Smooth muscle cell (in vitro differentiated cells): ENCODE measurements around the gene ARSB. TPM values are rescaled to one million over a fixed set of nuclear protein-coding genes. Genes with fewer than 3 reads are reported as not detected.

Experiments used
- DNase-seq: peaks from one replicate; lab custom pipeline; 2025; ENCODE audit not compliant: unreplicated experiment; lab: John Stamatoyannopoulos, UW
- H2AFZ ChIP-seq: fragments of 200-600 bp; sonication (generic); 2 replicates; pipeline ENCODE4 v1.6.0; 2016; ENCODE audit warnings: antibody characterized with exemption, low read depth, mild to moderate bottlenecking
- H3F3A ChIP-seq: fragments of 200-600 bp; sonication (generic); 2 replicates; pipeline ENCODE4 v1.6.0; 2017; ENCODE audit warnings: antibody characterized with exemption, low read depth
- H3K27ac ChIP-seq: fragments of 200-600 bp; sonication (generic); 2 replicates; pipeline ENCODE4 v1.5.1; 2016; ENCODE audit warnings: low read depth, mild to moderate bottlenecking
- H3K27me3 ChIP-seq: fragments of 200-600 bp; sonication (generic); 2 replicates; pipeline ENCODE4 v1.6.1; 2016; ENCODE audit warnings: low read depth, mild to moderate bottlenecking
- H3K36me3 ChIP-seq: fragments of 200-600 bp; sonication (generic); 2 replicates; pipeline ENCODE4 v1.5.1; 2016; ENCODE audit warnings: low read depth
- H3K4me1 ChIP-seq: fragments of 200-600 bp; sonication (generic); 2 replicates; pipeline ENCODE4 v1.5.1; 2016; ENCODE audit warnings: low read depth
- H3K4me2 ChIP-seq: fragments of 200-600 bp; sonication (generic); 2 replicates; pipeline ENCODE4 v1.6.0; 2016; ENCODE audit warnings: mild to moderate bottlenecking
- H3K4me3 ChIP-seq: fragments of 200-600 bp; sonication (generic); 2 replicates; pipeline ENCODE4 v1.5.1; 2016; ENCODE audit warnings: mild to moderate bottlenecking
- H3K79me2 ChIP-seq: fragments of 200-600 bp; sonication (generic); 2 replicates; pipeline ENCODE4 v1.6.0; 2016; ENCODE audit warnings: low read depth, mild to moderate bottlenecking
- H3K9ac ChIP-seq: fragments of 200-600 bp; sonication (generic); 2 replicates; pipeline ENCODE4 v1.6.0; 2016; ENCODE audit warnings: low read depth
- H3K9me3 ChIP-seq: fragments of 200-600 bp; sonication (generic); replicated peaks from 2 replicates; pipeline ENCODE4 v1.5.1; 2016; ENCODE audit warnings: low read depth
- H4K20me1 ChIP-seq: fragments of 200-600 bp; sonication (generic); 2 replicates; pipeline ENCODE4 v1.6.0; 2016; ENCODE audit warnings: low read depth
- WGBS: methylation state at CpG from one replicate; pipeline ENCODE4 v1.1.7; 2016; ENCODE audit warnings: low lambda C conversion rate; 5-methylcytosine and 5-hydroxymethylcytosine counted together
- polyA plus RNA-seq: library from polyadenylated mRNA; unstranded; fragments of >200 nt; fragmentation: Nextera tagmentation; extraction: Ambion mirVana; gene quantifications from 2 replicates; pipeline ENCODE4 v1.2.1, GENCODE V29; 2016
- total RNA-seq: library from RNA; depleted of rRNA; stranded (reverse); fragments of >200 nt; gene quantifications from 2 replicates; pipeline ENCODE4 v1.2.3, GENCODE V29; 2014
- TF ChIP-seq, protein P1 (sequence below): fragments of 200-600 bp; sonication (generic); IDR thresholded peaks from 2 replicates; pipeline ENCODE4 v1.5.1; 2017; ENCODE audit warnings: borderline replicate concordance, mild to moderate bottlenecking, antibody characterized with exemption; ENCODE audit not compliant: insufficient read depth, poor library complexity, severe bottlenecking

ARSB gene
- total and polyA plus RNA-seq, 2 experiments from 2014 or later, result 17.5 to 23.2 TPM

DNA sequence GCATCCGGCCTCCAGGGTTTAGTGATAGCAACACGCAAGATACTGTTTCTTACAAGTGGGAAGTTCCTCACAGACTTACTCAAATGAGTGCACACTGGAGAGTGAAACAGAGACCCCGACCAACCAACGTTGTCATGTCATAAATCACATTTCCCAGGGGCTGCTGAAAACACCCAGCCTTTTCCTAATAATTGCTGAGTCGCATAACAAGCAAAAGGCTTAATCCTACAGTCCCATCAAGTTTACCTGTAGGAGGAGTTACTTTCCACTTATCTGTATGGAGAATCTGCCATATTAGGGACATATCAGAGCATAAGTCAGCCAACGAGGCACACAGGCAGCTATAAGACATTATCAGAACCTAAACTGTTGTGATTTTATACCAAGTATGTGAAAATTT is 180.1 kb downstream of the ARSB start:
- H3K27ac ChIP-seq, result no peak overlapping the region
- no peaks in the 10 kb centered on the region for H3K9me3 ChIP-seq
- H3K36me3 ChIP-seq, result no peaks in the 10 kb centered on the region
- no peak overlapping the region for H2AFZ ChIP-seq
- no peaks in the 10 kb centered on the region for H3K27me3 ChIP-seq
- H3K4me1 ChIP-seq, result peaks cover 2% of the 10 kb centered on the region
- WGBS, result 87% methylated on average over 6 of the region's 6 CpGs
- H3F3A ChIP-seq, result peaks cover 3% of the 10 kb centered on the region
- TF ChIP-seq, protein P1, sequence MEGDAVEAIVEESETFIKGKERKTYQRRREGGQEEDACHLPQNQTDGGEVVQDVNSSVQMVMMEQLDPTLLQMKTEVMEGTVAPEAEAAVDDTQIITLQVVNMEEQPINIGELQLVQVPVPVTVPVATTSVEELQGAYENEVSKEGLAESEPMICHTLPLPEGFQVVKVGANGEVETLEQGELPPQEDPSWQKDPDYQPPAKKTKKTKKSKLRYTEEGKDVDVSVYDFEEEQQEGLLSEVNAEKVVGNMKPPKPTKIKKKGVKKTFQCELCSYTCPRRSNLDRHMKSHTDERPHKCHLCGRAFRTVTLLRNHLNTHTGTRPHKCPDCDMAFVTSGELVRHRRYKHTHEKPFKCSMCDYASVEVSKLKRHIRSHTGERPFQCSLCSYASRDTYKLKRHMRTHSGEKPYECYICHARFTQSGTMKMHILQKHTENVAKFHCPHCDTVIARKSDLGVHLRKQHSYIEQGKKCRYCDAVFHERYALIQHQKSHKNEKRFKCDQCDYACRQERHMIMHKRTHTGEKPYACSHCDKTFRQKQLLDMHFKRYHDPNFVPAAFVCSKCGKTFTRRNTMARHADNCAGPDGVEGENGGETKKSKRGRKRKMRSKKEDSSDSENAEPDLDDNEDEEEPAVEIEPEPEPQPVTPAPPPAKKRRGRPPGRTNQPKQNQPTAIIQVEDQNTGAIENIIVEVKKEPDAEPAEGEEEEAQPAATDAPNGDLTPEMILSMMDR, result no peak
- DNase-seq, result no peak
- H4K20me1 ChIP-seq, result no peaks in the 10 kb centered on the region
- H3K4me2 ChIP-seq, result no peak overlapping the region
- no peak overlapping the region for H3K4me3 ChIP-seq
- H3K79me2 ChIP-seq, result no peaks in the 10 kb centered on the region
- H3K9ac ChIP-seq, result no peak overlapping the region

DNA sequence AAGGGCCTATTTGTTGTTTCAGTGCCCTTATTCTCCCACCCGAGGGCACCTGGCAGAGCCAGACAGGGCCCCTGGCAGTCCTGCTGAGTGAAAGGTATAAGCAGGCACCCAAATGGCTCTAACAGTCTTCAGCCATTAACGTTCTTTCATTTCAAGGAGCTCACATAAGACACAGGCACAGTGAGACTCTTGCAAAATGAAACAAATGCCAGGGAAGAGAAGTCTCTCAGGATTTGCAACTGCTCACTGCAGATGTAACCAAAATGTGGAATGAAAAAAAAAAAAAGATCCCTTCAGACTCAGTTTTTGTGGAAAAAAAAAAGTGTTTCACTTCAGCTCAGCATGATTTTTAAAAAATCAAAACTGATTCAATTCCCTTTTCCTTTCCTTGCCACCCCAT is 181.2 kb downstream of the ARSB start:
- no peak overlapping the region for H3K4me2 ChIP-seq
- WGBS, result 91% methylated on average over 2 of the region's 2 CpGs
- TF ChIP-seq, protein P1, result no peak

GRCh38 chr5:78803353-78803752 is 181.8 kb downstream of the ARSB start:
- TF ChIP-seq, protein P1, result no peak
- Histone ChIP-seq H3K27ac (no peak overlapping the region), H3F3A (peaks cover 12% of the 10 kb centered on the region), H4K20me1 (no peaks in the 10 kb centered on the region), H3K4me1 (no peaks in the 10 kb centered on the region), H3K9ac (no peak overlapping the region), H3K4me3 (no peak overlapping the region), H2AFZ (no peak overlapping the region), H3K9me3 (no peaks in the 10 kb centered on the region), H3K36me3 (no peaks in the 10 kb centered on the region), H3K79me2 (no peaks in the 10 kb centered on the region), H3K4me2 (no peak overlapping the region), H3K27me3 (no peaks in the 10 kb centered on the region)
- DNase-seq, result no peak
- WGBS, result 71% methylated on average over 6 of the region's 6 CpGs

More for the DNA sequence above, 181.2 kb downstream of the ARSB start:
- Histone ChIP-seq H3K4me3 (no peak overlapping the region), H3K27me3 (no peaks in the 10 kb centered on the region), H4K20me1 (no peaks in the 10 kb centered on the region), H2AFZ (no peak overlapping the region), H3F3A (peaks cover 8% of the 10 kb centered on the region), H3K27ac (no peak overlapping the region), H3K79me2 (no peaks in the 10 kb centered on the region), H3K9me3 (no peaks in the 10 kb centered on the region), H3K9ac (no peak overlapping the region), H3K4me1 (no peaks in the 10 kb centered on the region), H3K36me3 (no peaks in the 10 kb centered on the region)
- DNase-seq, result no peak

DNA sequence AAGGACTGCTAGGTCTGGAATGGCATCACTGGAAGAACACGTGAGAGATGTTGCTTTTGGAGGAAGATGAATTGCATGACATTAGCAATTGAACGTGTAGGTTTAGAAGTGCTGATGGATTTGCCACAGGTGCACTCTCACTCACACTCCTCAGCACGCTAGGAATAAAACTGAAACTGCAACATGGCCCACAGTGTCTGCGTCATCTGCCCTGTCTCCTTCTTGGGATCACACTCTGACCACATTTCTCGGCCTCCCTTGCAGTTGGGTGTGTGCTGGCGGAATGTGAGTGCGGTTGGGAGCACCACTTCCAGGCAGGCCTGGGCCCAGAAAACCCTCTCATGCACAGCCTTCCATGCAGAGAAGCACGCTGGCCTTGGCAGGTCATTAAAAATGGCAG is 183.7 kb downstream of the ARSB start:
- no peak for DNase-seq
- Histone ChIP-seq H3K4me1 (no peaks in the 10 kb centered on the region), H3K27me3 (no peaks in the 10 kb centered on the region), H3K4me2 (no peak overlapping the region), H3F3A (peaks cover 21% of the 10 kb centered on the region), H3K9ac (no peak overlapping the region), H3K79me2 (no peaks in the 10 kb centered on the region), H3K27ac (no peak overlapping the region), H3K36me3 (no peaks in the 10 kb centered on the region), H4K20me1 (no peaks in the 10 kb centered on the region), H3K4me3 (no peak overlapping the region), H2AFZ (no peak overlapping the region), H3K9me3 (no peaks in the 10 kb centered on the region)
- TF ChIP-seq, protein P1, result no peak
- 93% methylated on average over 8 of the region's 8 CpGs for WGBS
